ENCODE data around the gene CTNNA3.
"Not testable (repeated sequence)": the region's sequence is repeated elsewhere in the genome, so short reads cannot be mapped to it uniquely, and the experiment has no call there.

The CTNNA3 gene

DNA sequence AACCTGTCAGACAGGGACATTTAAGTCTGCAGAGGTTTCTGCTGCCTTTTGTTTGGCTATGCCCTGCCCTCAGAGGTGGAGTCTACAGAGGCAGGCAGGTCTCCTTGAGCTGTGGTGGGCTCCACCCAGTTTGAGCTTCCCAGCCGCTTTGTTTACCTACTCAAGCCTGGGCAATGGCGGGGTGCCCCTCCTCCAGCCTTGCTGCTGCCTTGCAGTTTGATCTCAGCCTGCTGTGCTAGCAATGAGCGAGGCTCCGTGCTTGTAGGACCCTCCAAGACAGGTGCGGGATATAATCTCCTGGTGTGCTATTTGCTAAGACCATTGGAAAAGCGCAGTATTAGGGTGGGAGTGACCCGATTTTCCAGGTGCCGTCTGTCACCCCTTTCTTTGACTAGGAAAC, 1360.2 kb downstream of the CTNNA3 start:
- DNase-seq, result not testable (repeated sequence)

- no peak for DNase-seq
These were observed 1366.8 kb downstream of the CTNNA3 start for GRCh38 chr10:66329147-66329546.

GRCh38 chr10:66326876-66327275, 1369.1 kb downstream of the CTNNA3 start:
- DNase-seq, result no peak

DNA sequence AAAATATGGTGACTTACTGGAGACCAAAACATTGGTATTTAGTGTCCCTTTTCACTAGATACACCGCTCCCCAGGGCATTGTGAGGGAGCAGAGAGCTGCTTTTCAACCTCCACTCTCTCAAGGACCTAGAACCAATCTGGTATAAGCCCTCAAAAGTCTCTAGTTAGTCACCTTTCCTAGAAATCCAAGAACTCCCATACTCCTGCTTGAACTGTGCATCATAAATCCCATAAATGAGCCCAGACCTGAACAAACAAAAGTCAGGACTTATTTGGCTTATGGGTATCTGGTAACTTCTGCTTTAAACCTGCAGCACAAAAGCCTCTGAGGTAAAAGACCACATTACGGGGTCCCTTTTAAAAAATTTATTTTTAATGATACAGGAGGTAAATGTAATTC, 1373.2 kb downstream of the CTNNA3 start:
- no peak for DNase-seq

DNA sequence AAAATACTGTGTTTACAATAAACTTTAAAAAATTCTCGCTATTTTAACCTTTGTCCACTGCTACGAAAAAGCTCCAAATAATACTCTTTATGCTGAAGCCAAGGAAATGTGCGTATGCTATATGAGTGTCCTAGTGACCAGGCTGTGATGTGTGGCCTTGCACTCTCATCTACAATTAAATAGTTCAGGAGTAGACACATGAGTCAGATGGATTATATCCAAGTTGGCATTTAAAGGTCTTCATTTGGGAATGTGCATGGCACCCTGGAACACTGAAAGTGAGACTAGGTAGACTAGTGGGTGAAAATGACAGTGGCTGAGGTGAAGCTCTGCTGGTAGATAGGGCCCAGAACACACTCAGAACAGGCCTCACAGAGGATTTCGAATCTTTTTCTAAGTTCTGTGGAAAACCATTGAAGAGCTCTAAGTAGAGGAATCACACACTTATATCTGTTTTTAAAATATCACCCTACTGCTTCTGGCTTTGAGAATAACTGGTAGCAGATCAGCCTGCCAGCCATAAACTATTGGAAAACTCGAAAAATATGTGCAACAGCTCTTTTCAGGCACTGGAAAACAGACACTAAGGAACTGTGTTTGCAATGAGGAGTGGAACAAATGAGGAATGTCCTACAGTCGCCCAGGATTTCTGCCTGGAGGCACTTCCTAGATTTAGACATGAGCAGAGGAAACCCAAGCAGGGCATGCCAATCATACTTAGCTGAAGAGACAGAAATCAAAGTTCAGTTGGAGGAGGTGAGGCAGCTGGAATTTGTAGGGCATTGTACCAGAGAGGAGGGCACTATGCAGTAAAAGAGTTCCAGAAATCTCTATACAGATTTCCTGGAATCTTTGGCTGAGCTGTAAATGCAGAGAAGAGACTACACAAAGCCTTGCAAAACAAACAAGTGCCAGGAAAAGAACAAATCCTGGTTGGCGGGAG, 1374.0 kb downstream of the CTNNA3 start:
- DNase-seq, result no peak

- no peak for DNase-seq
These were observed 1377.2 kb downstream of the CTNNA3 start for GRCh38 chr10:66318761-66319160.

GRCh38 chr10:66307826-66308225, 1388.2 kb downstream of the CTNNA3 start:
- DNase-seq, result no peak

DNA sequence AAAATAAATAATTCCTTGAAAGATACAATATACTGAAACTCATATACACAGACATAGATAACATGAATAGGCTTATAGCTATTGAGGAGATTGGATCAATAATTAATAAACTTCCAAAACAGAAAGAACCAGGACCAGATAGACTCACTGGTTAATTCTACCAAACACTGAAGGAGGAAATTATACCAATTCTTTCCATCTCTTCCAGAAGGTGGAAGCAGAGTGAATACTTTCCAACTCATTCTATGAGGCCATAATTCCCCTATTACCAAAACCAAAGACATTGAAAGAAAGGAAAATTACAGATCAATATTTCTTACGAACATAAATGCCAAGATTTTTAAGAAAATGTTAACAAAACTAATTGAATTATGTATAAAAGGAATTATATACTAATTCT, 1394.9 kb downstream of the CTNNA3 start:
- no peak for DNase-seq

DNA sequence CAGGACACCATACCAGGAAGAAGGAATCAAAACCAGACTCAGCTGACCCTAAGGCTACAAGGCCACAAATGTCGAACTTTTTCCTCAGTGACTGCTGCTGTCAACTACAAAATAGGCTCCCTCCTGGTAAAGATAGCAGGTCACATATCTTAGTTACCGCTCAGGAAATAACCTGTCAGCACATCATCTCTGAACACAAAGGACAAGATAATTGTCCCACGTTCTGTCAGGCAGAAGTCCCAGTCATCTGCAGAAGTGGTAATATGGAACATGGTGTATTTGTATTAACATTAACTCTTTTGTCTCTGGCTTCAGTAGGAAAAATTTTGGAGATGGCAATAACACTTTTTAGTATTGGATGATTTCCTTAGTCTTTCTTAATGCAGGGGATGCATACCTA, 1400.4 kb downstream of the CTNNA3 start:
- DNase-seq, result no peak

DNA sequence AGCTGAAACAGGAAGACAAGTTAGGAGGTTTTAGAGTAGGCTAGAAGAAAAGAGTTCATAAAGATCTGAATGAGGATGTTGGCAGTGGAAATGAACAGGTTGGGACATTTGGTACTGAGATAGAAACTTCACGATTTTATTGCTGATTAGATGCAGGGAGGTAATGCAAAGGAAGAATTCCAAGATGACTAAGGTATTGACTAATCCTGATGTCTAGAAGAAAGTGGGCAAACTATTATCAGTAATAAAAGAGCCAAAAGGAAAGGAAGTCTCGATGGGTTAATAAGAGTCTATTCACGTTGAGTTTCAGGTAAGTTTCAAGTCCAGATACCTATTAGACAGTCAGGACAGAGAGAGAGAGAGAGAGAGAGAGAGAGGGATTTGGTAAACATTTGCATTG, 1401.5 kb downstream of the CTNNA3 start:
- DNase-seq, result no peak

- DNase-seq, result no peak
These were observed 1403.1 kb downstream of the CTNNA3 start for GRCh38 chr10:66292922-66293321.

GRCh38 chr10:66292456-66292855, 1403.5 kb downstream of the CTNNA3 start:
- DNase-seq, result no peak

DNA sequence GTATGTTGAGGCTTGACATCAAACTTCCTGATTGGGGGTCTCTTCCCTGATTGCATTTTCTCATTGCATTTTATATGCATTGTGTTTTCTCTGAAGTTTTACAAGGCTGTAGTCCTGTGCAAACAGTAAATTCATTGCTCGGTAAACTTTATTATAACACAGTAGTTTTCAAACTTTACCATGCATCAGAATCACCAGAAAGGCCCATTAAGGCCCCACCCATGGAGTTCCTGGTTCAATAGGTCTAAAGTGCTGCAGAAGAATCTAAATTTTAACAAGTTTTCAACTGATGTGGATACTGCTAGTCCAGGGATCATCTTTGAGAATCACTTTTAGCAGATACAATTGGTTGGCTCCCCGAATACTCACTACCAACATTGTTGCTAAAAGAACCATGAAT, 1404.9 kb downstream of the CTNNA3 start:
- no peak for DNase-seq

DNA sequence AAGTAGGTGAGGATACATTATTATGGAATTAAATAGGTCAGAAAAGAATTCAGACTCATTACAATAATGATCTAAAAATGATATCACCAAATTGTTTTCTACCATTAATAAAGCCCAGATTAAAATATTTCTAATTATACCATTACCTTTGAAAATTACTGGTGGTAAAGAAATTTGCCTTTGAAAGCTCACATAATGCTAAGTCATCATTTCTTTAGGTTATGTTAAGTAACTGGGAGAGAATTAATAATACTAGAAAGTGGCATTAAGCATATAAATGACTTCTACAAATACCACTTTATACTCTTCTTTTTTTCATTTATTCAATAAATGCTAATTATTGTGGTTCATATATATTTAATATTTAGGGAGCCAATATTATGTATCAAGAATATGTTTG, 1411.4 kb downstream of the CTNNA3 start:
- no peak for DNase-seq

- no peak for DNase-seq
These were observed 1412.0 kb downstream of the CTNNA3 start for GRCh38 chr10:66283874-66284464.

DNA sequence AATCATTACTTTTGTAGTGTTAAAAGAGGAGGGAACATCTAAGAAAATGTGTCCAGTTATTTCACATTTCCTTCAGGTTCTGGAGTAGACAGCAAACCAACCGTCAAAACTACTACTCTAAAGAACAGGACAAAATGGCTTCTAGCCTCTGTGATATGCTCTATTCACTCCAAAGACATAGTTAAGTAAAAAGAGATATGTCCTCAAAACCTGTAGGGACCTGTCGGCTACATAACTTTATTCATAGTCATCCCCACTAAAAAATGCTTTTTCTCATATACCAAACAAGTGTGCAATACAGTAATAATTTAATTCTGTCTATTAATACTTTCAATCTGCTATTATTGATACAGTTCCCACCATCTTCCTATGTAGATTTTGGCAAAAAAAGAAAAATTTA, 1412.9 kb downstream of the CTNNA3 start:
- no peak for DNase-seq

DNA sequence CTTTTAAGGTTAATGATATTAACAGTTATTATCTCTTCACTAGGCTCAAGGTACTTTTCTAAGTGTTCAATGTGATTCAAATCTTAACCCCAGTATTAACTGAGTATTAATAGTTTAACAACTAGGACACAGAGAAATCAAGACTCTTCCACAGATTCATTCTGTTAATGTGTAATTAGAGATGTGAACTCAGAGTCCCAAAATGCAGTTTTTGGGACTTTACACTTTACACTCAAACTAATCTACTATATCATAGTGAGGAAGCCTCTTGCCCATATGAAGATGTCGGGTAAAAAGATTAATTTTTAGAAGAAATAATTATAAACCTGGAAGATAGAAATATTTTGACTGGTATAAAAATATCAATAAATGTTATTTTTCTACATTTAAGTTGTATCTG, 1414.7 kb downstream of the CTNNA3 start:
- no peak for DNase-seq

GRCh38 chr10:66277481-66277880, 1418.5 kb downstream of the CTNNA3 start:
- no peak for DNase-seq

DNA sequence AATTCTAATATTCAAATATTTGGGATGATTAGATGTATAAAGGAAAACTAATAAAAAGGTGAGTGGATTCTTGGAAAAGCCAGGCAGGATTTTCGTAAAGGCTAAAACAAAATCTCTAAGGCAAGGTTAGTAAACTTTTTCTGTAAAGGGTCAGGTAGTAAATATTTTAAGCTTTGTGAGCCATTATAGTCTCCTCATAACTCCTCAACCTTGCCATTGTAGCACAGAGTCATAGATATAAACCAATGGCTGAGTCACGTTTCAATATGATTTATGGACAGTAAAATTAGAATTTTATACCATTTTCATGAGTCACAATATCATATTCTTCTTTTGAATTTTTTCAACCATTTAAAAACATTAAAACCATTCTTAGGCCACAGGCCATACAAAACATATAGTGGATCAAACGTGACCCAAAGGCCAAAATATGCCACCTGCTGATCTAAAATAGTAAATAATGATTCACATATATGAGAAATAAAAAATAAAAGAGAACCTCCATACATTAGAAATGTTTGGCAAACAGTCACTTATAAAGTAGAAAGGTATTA, 1422.0 kb downstream of the CTNNA3 start:
- DNase-seq, result no peak

GRCh38 chr10:66265398-66265797, 1430.6 kb downstream of the CTNNA3 start:
- no peak for DNase-seq

- DNase-seq, result no peak
These were observed 1436.2 kb downstream of the CTNNA3 start for GRCh38 chr10:66259836-66260235.

GRCh38 chr10:66258693-66259092, 1437.3 kb downstream of the CTNNA3 start:
- DNase-seq, result no peak

DNA sequence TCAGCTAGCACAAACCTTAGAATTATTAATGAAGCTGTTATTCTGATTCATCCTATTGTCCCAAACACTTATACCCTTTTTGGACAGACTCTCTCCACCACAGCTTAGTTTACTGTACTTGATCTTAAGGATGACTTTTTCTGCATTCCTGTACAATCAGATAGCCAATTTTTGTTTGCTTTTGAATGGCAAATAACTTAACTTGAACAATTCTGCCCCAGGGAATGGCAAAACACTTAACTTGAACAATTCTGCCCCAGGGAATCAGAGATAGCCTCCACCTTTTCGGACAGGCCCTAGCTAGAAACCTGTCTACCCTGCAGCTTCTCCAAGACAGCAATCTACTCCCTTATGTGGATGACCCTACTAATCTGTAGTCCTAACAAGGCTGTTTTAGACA, 1438.2 kb downstream of the CTNNA3 start:
- DNase-seq, result no peak

DNA sequence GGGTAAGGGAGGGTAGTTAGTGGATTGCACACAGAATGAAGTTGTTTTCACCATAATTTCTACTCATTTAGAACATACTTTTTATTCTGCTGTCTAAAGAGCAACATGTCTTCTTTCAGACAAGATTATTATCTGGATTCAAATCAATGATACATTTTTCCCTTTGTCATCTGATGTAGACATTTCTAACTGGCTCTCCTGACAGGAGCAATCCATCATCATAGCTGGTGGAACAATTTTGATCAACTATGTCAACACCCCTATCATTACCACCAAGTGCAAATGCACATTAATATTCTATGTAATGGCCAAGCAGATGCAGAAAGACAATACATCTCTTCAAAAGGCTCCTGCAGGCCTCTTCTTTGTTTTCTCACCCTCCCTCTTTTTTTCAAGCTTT, 1443.0 kb downstream of the CTNNA3 start:
- no peak for DNase-seq
